Measurements from ENCODE around the gene ADCY6. TPM values are rescaled to one million over a fixed set of nuclear protein-coding genes. Genes with fewer than 3 reads are reported as not detected.

The ADCY6 gene
- total RNA-seq, 3 donors from 2014 or later: 91.6 to 207 (median 102) TPM

GRCh38 chr12:48764521-48764920 lies 24.4 kb downstream of the ADCY6 start:
- peak; percentile 57 to 74 (median 73) for DNase-seq
- H3K4me3 ChIP-seq: no peak overlapping the region
- H3K4me1 ChIP-seq (ENCODE audit: low read depth): no peaks in the 10 kb centered on the region
- TF ChIP-seq CTCF (IDR thresholded peaks at IDR 0.05): no peak
- no peaks in the 10 kb centered on the region for H3K9me3 ChIP-seq
- H3K36me3 ChIP-seq (ENCODE audit: low read depth): no peaks in the 10 kb centered on the region
- ATAC-seq: peak; percentile 97
- intact Hi-C loops (cut with DNase I, micrococcal nuclease): no loop called here

- no peak for DNase-seq
- H3K4me3 ChIP-seq: no peak overlapping the region
- H3K36me3 ChIP-seq (ENCODE audit: low read depth): no peaks in the 10 kb centered on the region
- H3K4me1 ChIP-seq (ENCODE audit: low read depth): no peaks in the 10 kb centered on the region
- TF ChIP-seq CTCF (IDR thresholded peaks at IDR 0.05): no peak
- intact Hi-C loops (cut with DNase I, micrococcal nuclease): no loop called here
- ATAC-seq: peak; percentile 19
- no peaks in the 10 kb centered on the region for H3K9me3 ChIP-seq
These were observed 30.2 kb downstream of the ADCY6 start for GRCh38 chr12:48758737-48759136.

- no peak for TF ChIP-seq CTCF (IDR thresholded peaks at IDR 0.05)
- H3K36me3 ChIP-seq (ENCODE audit: low read depth): no peaks in the 10 kb centered on the region
- no peaks in the 10 kb centered on the region for H3K9me3 ChIP-seq
- DNase-seq: no peak
- ATAC-seq: peak; percentile 46
- intact Hi-C loops (cut with DNase I, micrococcal nuclease): no loop called here
- no peak overlapping the region for H3K4me3 ChIP-seq
- no peaks in the 10 kb centered on the region for H3K4me1 ChIP-seq (ENCODE audit: low read depth)
These were observed 30.7 kb downstream of the ADCY6 start for GRCh38 chr12:48758186-48758585.

GRCh38 chr12:48750769-48751356 lies 38.0 kb downstream of the ADCY6 start:
- intact Hi-C loops (cut with DNase I, micrococcal nuclease): loop anchor here in 1 of 2 donors (5.0 kb wide), 1 partner anchor 41 kb away; no protein-coding TSS in a partner anchor
- ATAC-seq: peak; percentile 49
- no peak overlapping the region for H3K4me3 ChIP-seq
- H3K36me3 ChIP-seq (ENCODE audit: low read depth): no peaks in the 10 kb centered on the region
- no peaks in the 10 kb centered on the region for H3K4me1 ChIP-seq (ENCODE audit: low read depth)
- DNase-seq: no peak
- no peaks in the 10 kb centered on the region for H3K9me3 ChIP-seq
- no peak for TF ChIP-seq CTCF (IDR thresholded peaks at IDR 0.05)

GRCh38 chr12:48750215-48750614 lies 38.7 kb downstream of the ADCY6 start:
- no peak overlapping the region for H3K4me3 ChIP-seq
- H3K4me1 ChIP-seq (ENCODE audit: low read depth): no peaks in the 10 kb centered on the region
- ATAC-seq (no peak), DNase-seq (no peak)
- H3K9me3 ChIP-seq: no peaks in the 10 kb centered on the region
- TF ChIP-seq CTCF (IDR thresholded peaks at IDR 0.05): no peak
- intact Hi-C loops (cut with DNase I, micrococcal nuclease): loop anchor here in 1 of 2 donors (5.0 kb wide), 1 partner anchor 42 kb away; no protein-coding TSS in a partner anchor
- H3K36me3 ChIP-seq (ENCODE audit: low read depth): no peaks in the 10 kb centered on the region
